Esophagus mucosa (tissue), 1 donor: ENCODE results near the gene SPRYD3. TPM values are rescaled to one million over a fixed set of nuclear protein-coding genes. Genes with fewer than 3 reads are reported as not detected.
"Not testable (repeated sequence)": the region's sequence is repeated elsewhere in the genome, so short reads cannot be mapped to it uniquely, and the experiment has no call there.

ENCODE experiments used
- ATAC-seq: fragments of 200-7000 bp; cut with Tn5 transposase; one replicate; pipeline ENCODE4 v1.9.1; 2020
- total RNA-seq: library from RNA; stranded (reverse); gene quantifications from one replicate; pipeline ENCODE4 v1.2.4, GENCODE V29; 2023
- donor health status: DM: yes; HTN: yes; CAD: no.

The SPRYD3 gene
- total RNA-seq, 1 donor from 2014 or later, result 29.3 TPM

DNA sequence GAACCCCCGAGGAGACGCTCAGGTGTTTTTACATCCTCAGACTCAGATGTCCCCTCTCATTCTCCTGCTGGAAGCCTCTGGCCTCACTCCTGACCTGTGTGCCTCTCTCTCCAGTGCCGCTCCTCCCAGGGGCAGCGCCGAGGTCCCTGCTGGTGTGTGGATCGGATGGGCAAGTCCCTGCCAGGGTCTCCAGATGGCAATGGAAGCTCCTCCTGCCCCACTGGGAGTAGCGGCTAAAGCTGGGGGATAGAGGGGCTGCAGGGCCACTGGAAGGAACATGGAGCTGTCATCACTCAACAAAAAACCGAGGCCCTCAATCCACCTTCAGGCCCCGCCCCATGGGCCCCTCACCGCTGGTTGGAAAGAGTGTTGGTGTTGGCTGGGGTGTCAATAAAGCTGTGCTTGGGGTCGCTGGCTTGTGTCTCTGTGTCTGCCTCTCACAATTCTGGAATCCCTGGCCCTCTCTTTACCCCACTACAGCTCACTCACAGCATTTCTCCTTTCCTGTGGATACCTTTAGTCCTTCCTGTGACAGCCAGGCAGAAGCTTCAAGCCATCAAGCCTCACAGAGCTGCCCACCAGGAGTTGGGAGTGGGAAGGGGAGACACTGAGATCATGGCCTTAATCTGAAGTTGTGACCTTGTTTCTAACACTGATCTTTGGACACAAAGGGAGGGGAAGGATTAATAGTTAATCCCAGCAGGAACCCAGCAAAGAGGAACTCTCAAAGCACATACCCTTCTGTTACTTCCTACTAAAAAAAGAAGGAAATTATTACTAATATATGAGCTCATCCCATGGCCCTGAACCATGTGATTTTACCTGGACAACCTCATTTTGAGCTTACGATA lies 23.0 kb upstream of the SPRYD3 start:
- no peak for ATAC-seq

GRCh38 chr12:53101266-53101665 lies 22.1 kb upstream of the SPRYD3 start:
- ATAC-seq, result no peak

- no peak for ATAC-seq
These were observed 21.4 kb upstream of the SPRYD3 start for GRCh38 chr12:53100466-53101151.

DNA sequence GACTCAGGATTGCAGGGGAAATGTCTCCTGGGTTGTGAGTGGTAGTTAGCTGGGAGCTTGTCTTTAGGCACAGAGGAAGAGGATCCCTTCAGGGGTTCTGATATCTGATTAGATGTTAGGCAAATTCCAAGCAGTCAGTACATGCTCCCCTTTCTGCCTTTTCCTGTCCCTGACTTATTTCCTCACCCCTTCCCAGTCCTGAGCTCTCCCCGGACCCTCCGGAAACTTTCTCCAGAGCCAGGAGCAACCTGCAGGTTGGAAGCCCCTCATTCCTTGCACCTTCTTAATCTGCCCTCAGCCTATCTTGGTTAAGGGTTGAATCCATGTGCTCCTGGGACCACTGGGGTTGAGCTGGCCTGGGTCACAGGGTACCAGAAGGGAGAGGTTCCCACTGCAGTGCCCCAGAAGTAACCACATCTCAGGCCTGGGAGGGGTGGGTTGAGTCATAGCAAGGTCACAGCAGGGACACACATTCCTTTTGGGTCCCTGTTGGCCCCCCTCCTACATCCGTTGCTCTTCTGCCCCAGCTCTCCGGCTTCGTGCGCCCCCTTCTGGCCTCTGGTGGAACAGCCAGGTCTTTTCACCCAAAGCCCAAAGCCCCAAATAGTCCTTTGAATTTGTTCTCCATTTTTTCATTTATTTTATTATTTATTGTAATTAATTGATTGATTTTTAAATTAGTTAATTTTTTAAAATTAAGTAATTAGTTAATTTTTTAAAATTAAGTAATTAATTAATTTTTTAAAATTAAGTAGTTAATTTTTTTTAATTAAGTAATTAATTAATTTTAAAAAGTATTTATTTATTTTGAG lies 20.1 kb upstream of the SPRYD3 start:
- ATAC-seq, result peak; percentile 83

- ATAC-seq, result peak; percentile 17
These were observed 19.3 kb upstream of the SPRYD3 start for GRCh38 chr12:53098354-53098981.

DNA sequence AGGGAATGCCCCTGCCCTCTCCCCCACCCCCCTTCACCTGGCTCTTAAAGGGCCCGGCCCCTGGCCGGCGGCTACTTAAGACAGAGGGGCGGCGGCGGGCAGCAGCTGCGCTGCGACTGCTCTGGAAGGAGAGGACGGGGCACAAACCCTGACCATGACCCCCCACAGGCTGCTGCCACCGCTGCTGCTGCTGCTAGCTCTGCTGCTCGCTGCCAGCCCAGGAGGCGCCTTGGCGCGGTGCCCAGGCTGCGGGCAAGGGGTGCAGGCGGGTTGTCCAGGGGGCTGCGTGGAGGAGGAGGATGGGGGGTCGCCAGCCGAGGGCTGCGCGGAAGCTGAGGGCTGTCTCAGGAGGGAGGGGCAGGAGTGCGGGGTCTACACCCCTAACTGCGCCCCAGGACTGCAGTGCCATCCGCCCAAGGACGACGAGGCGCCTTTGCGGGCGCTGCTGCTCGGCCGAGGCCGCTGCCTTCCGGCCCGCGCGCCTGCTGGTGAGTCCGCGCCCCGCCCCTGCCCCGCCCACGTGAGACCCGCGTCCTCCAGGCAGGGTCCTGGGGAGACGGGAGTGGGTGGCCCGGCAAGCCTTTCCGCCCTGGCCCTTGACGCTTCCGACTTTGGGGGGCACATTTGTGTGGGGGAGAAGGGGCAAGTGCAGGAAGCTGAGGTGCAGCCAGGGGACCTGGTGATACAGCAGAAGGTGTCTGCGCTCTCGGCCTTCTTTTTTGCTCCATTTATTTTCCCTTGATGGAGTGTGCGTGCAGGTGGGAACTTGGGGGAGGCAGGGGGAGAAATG lies 18.6 kb upstream of the SPRYD3 start, which contains the start of gene IGFBP6:
IGFBP6 (plus strand) TSS at position 104 of the 790 bp plus-strand sequence; CDS start at position 155, 51 bp downstream.
- ATAC-seq, result peak; percentile 51

GRCh38 chr12:53097207-53097563 lies 18.0 kb upstream of the SPRYD3 start:
- no peak for ATAC-seq

GRCh38 chr12:53096759-53097158 lies 17.6 kb upstream of the SPRYD3 start:
- ATAC-seq, result no peak

DNA sequence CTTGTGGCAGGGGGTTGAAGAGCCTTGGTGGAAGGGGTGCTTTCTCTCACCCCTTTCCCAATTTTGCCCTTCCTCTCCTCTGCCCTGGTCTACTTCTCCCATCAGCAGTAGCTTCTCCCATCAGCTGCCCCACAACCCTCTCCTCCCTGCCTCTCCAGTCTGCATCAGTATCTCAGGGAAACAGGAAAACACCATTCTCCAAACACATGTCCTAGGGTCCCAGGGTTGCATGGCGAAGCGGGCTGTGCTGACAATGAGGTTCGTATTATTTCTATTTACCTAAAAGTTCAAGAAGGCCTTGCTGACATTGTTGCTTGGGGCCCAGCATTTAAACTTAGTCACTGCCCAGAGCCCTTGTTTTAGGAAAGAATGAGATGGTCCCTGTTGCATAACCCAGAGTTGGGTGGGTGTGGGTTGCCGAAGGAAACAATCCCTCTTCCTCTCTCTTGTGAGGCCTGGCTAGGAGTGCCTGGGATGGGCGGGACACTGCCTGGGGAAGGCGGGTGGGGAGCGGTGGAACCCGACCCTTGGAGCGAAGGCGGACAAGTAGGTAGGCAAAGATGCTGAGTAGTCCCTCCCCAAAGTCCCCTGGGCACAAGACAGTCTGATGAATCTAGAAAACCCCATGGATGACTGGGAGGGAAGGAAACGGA lies 17.0 kb upstream of the SPRYD3 start:
- peak; percentile 18 for ATAC-seq

DNA sequence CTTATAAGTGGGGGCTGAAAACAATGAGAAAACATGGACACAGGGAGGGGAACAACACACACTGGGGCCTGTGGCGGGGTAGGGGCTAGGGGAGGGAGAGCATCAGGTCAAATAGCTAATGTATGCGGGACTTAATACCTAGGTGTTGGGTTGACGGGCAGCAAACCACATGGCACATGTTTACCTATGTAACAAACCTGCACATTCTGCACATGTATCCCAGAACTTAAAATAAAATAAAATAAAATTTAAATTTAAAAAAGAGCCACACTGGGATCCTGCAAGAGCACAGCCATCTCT lies 16.4 kb upstream of the SPRYD3 start:
- not testable (repeated sequence) for ATAC-seq

- not testable (repeated sequence) for ATAC-seq
These were observed 15.8 kb upstream of the SPRYD3 start for GRCh38 chr12:53094796-53095595.

- no peak for ATAC-seq
These were observed 15.2 kb upstream of the SPRYD3 start for GRCh38 chr12:53094394-53094787.

DNA sequence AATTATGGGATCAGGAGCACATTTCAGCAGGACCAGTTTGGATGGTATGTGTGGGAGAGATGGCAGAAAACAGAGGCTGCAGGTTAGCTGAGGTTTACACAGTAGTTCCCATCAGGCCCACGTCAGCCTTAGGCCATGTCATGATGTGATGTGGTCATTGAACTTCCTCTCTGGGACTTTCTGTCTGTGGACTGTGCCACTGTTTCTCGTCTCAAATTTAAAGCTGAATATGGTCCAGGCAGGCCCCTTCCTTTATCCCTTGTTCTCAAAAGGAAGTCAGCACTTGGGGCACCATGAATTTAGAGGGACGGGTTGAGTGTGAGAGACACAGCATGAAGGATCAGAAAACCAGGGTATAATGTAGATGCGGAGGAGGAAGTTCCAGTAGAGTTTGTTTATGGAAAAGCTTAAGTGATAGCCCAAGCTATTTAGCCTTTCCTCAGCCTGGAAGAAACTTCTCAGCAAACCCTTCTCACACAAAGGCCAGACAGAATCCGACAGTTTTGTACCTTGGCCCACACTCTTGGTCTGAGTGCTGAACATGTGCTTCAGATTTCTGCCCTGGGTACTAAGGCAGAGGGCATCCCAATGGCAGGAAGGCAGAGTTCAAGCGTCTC lies 14.7 kb upstream of the SPRYD3 start:
- ATAC-seq, result no peak

DNA sequence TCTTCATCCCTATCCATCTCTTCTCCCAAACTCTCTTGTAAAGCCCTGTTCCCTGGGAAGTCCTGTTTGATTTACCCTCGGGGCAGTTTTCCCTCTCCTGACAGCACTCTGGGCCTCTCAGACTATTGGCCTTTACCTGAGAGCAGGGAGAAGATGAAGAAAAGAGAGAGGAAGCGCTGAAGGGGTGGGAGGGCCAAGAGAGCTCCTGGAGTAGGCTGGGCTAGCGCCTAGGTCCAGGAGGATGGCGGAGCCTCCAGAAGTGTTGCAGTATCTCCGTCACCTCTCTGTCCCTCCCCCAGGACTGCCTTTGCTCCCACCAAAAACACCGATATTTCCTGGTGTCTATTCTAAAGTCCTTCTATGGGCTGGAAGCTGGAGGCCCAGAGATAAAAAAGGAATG lies 12.6 kb upstream of the SPRYD3 start:
- no peak for ATAC-seq

- ATAC-seq, result no peak
These were observed 11.4 kb upstream of the SPRYD3 start for GRCh38 chr12:53090554-53090953.

- ATAC-seq, result no peak
These were observed 10.9 kb upstream of the SPRYD3 start for GRCh38 chr12:53090105-53090504.

DNA sequence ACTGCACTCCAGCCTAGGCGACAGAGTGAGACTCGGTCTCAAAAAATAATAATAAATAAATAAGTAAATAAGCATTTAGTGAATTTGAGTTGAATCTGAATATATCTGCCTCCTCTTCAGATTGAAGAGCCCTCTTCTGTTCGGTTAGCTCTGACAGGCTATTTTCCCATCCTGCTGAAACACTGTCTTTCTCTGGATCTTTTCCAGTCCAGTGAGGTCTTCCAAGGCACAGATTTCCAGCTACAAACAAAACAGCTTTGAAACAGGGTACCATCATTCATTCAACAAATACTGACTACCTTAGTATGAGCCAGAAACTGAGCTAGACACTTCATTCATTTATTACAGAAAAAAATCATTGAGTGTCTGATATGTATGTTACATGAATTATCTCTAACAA lies 7.2 kb upstream of the SPRYD3 start:
- ATAC-seq, result no peak

DNA sequence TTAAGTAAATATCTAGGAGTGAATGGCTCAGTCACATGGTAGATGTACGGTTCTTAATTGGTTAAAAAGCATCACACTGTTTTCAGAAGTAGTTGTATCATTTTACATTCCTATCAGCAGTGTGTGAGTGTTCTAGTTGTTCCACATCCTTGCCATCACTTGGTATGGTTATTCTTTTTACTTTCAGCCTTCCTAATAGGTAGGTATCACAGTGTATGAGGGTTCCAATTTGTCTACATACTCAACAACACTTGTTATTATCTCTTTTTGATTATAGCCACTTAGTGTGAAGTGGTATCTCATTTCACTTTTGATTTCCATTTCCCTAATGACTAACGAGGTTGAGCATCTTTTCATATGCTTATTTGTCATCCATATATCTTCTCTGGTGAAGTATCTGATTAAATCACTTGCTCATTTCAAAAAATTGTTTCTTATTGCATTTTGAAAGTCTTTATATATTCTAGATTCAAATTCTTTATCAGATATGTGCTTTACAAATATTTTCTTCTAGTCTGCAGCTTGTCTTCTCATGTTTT lies 3.5 kb upstream of the SPRYD3 start:
- no peak for ATAC-seq

DNA sequence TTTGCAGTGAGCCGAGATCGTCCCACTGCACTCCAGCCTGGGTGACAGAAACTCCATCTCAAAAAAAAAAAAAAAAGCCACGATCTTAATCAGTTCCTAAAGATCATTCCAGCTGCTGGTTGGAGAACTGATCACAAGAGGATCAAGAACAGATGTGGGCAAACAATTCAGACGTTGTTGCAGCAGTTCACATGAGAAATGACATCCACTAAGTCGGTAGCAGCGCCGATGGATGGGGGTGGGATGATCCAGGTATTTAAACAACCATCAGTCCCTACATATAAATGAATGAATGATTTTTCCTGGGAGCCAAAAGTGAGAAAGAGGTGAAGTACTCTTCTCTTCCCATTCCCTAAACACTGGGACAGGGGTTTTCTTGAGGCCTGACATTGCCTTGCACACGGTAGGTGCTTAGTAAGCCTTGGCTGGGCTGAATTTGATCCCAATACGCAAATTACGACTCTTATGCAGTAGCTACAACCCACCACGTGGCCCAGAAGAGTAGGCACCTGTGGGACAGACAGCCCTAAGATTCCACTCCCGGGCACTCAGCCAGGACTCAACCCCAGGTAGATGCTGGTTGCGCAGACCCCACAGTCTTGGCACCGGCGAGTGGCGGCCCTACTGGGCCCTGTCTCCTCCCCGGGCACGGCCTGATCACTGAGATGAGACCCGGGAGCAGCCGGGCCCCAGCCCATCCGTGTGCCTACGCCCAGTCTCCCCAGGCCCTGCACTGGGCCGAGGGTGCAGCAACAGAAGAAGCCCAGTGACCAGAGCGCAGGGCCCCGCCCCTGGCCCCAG lies 565 bp downstream of the SPRYD3 start:
- ATAC-seq, result peak; percentile 56
